ENCODE results near the gene RTN4R.

- TF ChIP-seq TAF1 (IDR thresholded peaks at IDR 0.05; ENCODE audit: borderline replicate concordance, insufficient read depth, low read length) (no peak), REST (IDR thresholded peaks at IDR 0.05; ENCODE audit: insufficient read depth in 1 of 2, low read depth in 2 of 2, low read length in 2 of 2) (no peak), POLR2AphosphoS5 (IDR thresholded peaks at IDR 0.05; ENCODE audit: low read depth, low read length) (no peak), SIN3A (IDR thresholded peaks at IDR 0.05; ENCODE audit: borderline replicate concordance, insufficient read depth, low read length) (no peak), FOXP2 (optimal IDR thresholded peaks at IDR 0.05; ENCODE audit: borderline replicate concordance, extremely low read depth, extremely low read length, insufficient read depth) (no peak)
Observed at GRCh38 chr22:20226077-20226716, 41.9 kb downstream of the RTN4R start.

Data from PFSK-1 (cell line).